WTC11 (cell line): ENCODE results near the gene CENPE. TPM values are rescaled to one million over a fixed set of nuclear protein-coding genes. Genes with fewer than 3 reads are reported as not detected.

ENCODE experiments used
- ATAC-seq: fragments of 200-7000 bp; cut with Tn5 transposase; 2 replicates; pipeline ENCODE4 v1.10.0; 2021; ENCODE audit warnings: mild to moderate bottlenecking, moderate library complexity
- CTCF ChIA-PET: fragments of 300-600 bp; sonication (Branson Sonifier 250); formaldehyde crosslinking; loops from one replicate; lab custom pipeline; 2021; ENCODE audit warnings: antibody characterized with exemption; lab: Charles Lee
- POLR2A ChIA-PET: fragments of 350-600 bp; sonication (Branson Sonifier 250); formaldehyde crosslinking; loops from one replicate; lab custom pipeline; 2021; ENCODE audit warnings: antibody characterized with exemption; lab: Charles Lee
- DNase-seq: peaks from one replicate; pipeline ENCODE4 v3.0.0; 2021; ENCODE audit warnings: low spot score
- H3K27ac Mint-ChIP-seq: 2 replicates; pipeline ENCODE4 v1.8.0; 2021; ENCODE audit warnings: mixed read lengths
- H3K27me3 Mint-ChIP-seq: 2 replicates; pipeline ENCODE4 v1.8.0; 2021; ENCODE audit warnings: low read depth, mild to moderate bottlenecking, moderate library complexity, mixed read lengths
- H3K36me3 Mint-ChIP-seq: 2 replicates; pipeline ENCODE4 v1.8.0; 2021; ENCODE audit warnings: mixed read lengths
- H3K4me1 Mint-ChIP-seq: 2 replicates; pipeline ENCODE4 v1.8.0; 2022; ENCODE audit warnings: mixed read lengths
- H3K4me3 Mint-ChIP-seq: 2 replicates; pipeline ENCODE4 v1.8.0; 2021; ENCODE audit warnings: mild to moderate bottlenecking, moderate library complexity, mixed read lengths
- H3K9me3 Mint-ChIP-seq: 2 replicates; pipeline ENCODE4 v1.8.0; 2021; ENCODE audit warnings: mixed read lengths
- CDX4 ChIP-seq: fragments of 250-450 bp; sonication (Bioruptor Pico); IDR thresholded peaks from 2 replicates; pipeline ENCODE4 v1.9.0; 2021; ENCODE audit warnings: moderate library complexity, mild to moderate bottlenecking, inconsistent platforms, borderline replicate concordance
- CTCF ChIP-seq: fragments of 200-600 bp; IDR thresholded peaks from 2 replicates; pipeline ENCODE4 v1.8.0; 2022; ENCODE audit warnings: antibody characterized with exemption
- E2F1 ChIP-seq: sonication (generic); formaldehyde crosslinking; IDR thresholded peaks from 2 replicates; pipeline ENCODE4 v1.8.0; 2022; ENCODE audit warnings: mild to moderate bottlenecking, missing genetic modification reagents
- ERG ChIP-seq: fragments of 250-450 bp; sonication (Bioruptor Pico); IDR thresholded peaks from 2 replicates; pipeline ENCODE4 v1.8.0; 2021; ENCODE audit warnings: mild to moderate bottlenecking
- ESRRA ChIP-seq: sonication (generic); formaldehyde crosslinking; IDR thresholded peaks from 2 replicates; pipeline ENCODE4 v1.8.1; 2022; ENCODE audit warnings: mild to moderate bottlenecking, missing genetic modification reagents, borderline replicate concordance
- IRF2 ChIP-seq: sonication (generic); formaldehyde crosslinking; IDR thresholded peaks from 2 replicates; pipeline ENCODE4 v1.8.0; 2022; ENCODE audit warnings: low read depth, missing genetic modification reagents, borderline replicate concordance
- JAZF1 ChIP-seq: fragments of 250-450 bp; sonication (Bioruptor Pico); IDR thresholded peaks from 2 replicates; pipeline ENCODE4 v1.9.0; 2021; ENCODE audit warnings: moderate library complexity, mild to moderate bottlenecking, inconsistent platforms
- KAT7 ChIP-seq: sonication (generic); formaldehyde crosslinking; IDR thresholded peaks from 2 replicates; pipeline ENCODE4 v1.8.1; 2023; ENCODE audit warnings: missing genetic modification reagents, mild to moderate bottlenecking, borderline replicate concordance
- MXD4 ChIP-seq: fragments of 250-450 bp; sonication (Bioruptor Pico); IDR thresholded peaks from 2 replicates; pipeline ENCODE4 v1.8.0; 2021; ENCODE audit warnings: mild to moderate bottlenecking, moderate library complexity, borderline replicate concordance
- NR3C1 ChIP-seq: sonication (generic); formaldehyde crosslinking; conservative IDR thresholded peaks from 2 replicates; pipeline ENCODE4 v1.8.1; 2023; ENCODE audit warnings: low read depth, mild to moderate bottlenecking, missing genetic modification reagents
- PRRX2 ChIP-seq: fragments of 250-450 bp; sonication (Bioruptor Pico); IDR thresholded peaks from 2 replicates; pipeline ENCODE4 v1.8.0; 2021; ENCODE audit warnings: mild to moderate bottlenecking
- RORB ChIP-seq: fragments of 250-450 bp; sonication (Bioruptor Pico); IDR thresholded peaks from 2 replicates; pipeline ENCODE4 v1.9.0; 2021; ENCODE audit warnings: mild to moderate bottlenecking
- SOX15 ChIP-seq: fragments of 250-450 bp; sonication (Bioruptor Pico); IDR thresholded peaks from 2 replicates; pipeline ENCODE4 v1.9.0; 2021; ENCODE audit warnings: mild to moderate bottlenecking
- ZNF232 ChIP-seq: sonication (generic); formaldehyde crosslinking; IDR thresholded peaks from 2 replicates; pipeline ENCODE4 v1.8.0; 2022; ENCODE audit warnings: mild to moderate bottlenecking, missing genetic modification reagents
- ZNF416 ChIP-seq: fragments of 250-450 bp; sonication (Bioruptor Pico); IDR thresholded peaks from 2 replicates; pipeline ENCODE4 v1.9.0; 2021; ENCODE audit warnings: mild to moderate bottlenecking, inconsistent platforms
- ZNF423 ChIP-seq: fragments of 250-450 bp; sonication (Bioruptor Pico); IDR thresholded peaks from 2 replicates; pipeline ENCODE4 v2.1.2; 2022; ENCODE audit warnings: mild to moderate bottlenecking, moderate library complexity
- ZNF512 ChIP-seq: sonication (generic); formaldehyde crosslinking; IDR thresholded peaks from 2 replicates; pipeline ENCODE4 v1.8.1; 2022; ENCODE audit warnings: missing genetic modification reagents, borderline replicate concordance
- ZNF671 ChIP-seq: fragments of 250-450 bp; sonication (Bioruptor Pico); IDR thresholded peaks from 2 replicates; pipeline ENCODE4 v1.8.0; 2021; ENCODE audit warnings: mild to moderate bottlenecking
- total RNA-seq: library from RNA; stranded (reverse); gene quantifications from 3 replicates; pipeline ENCODE4 v1.2.3, GENCODE V29; 2021
- TF ChIP-seq, protein P1 (sequence below): sonication (generic); formaldehyde crosslinking; IDR thresholded peaks from 2 replicates; pipeline ENCODE4 v1.8.0; 2023; ENCODE audit warnings: missing genetic modification reagents
- TF ChIP-seq, protein P2 (sequence below): sonication (generic); formaldehyde crosslinking; IDR thresholded peaks from 2 replicates; pipeline ENCODE4 v1.8.0; 2023; ENCODE audit warnings: missing genetic modification reagents, mild to moderate bottlenecking, borderline replicate concordance

CENPE gene
- total RNA-seq, 1 experiment from 2014 or later = 46.6 TPM

GRCh38 chr4:103091601-103092223 lies 106.4 kb downstream of the CENPE start:
- ATAC-seq = peak; percentile 81
- no peaks in the 10 kb centered on the region for H3K4me1 Mint-ChIP-seq
- CTCF ChIA-PET = interaction anchor here (0.6 to 2.2 kb wide), 10 partner anchors 8 to 661 kb away, joined by 3 to 11 read pairs (median 3); no protein-coding TSS in a partner anchor
- H3K27ac Mint-ChIP-seq = no peak overlapping the region
- no peak for DNase-seq
- H3K36me3 Mint-ChIP-seq = peaks cover 20% of the 10 kb centered on the region
- no peak overlapping the region for H3K4me3 Mint-ChIP-seq
- no peaks in the 10 kb centered on the region for H3K9me3 Mint-ChIP-seq
- POLR2A ChIA-PET = no interaction called here
- H3K27me3 Mint-ChIP-seq = no peaks in the 10 kb centered on the region
- TF ChIP-seq E2F1 (CRISPR knock-in tag) = no peak
- no peak for TF ChIP-seq CDX4 (CRISPR knock-in tag)
- TF ChIP-seq IRF2 (CRISPR knock-in tag) = no peak
- no peak for TF ChIP-seq KAT7 (CRISPR knock-in tag)
- no peak for TF ChIP-seq NR3C1 (CRISPR knock-in tag)
- TF ChIP-seq ZNF423 = no peak
- no peak for TF ChIP-seq ZNF416 (CRISPR knock-in tag)
- TF ChIP-seq MXD4 (CRISPR knock-in tag) = no peak
- TF ChIP-seq CTCF = peak; percentile 26; the same call in 1 of the 2 replicates

DNA sequence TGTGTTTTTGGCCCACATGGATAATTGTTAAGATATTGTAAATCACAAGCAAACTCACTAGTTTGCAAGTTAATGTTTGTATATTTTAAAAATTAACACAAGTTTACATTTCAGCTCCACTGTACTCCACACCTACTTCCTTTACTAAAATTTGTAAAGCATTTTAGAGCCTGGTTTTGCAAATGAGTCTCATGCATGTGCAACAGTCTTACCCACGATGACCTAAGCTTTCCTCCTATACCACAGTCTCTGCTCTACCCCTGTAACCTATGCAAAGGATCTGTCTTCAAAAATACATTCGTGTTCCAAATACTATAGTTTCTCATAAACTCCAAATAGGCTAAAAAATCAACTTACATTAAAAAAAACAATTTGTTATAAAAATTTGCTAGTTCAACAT lies 108.7 kb downstream of the CENPE start:
- ATAC-seq = no peak
- no peak for DNase-seq
- POLR2A ChIA-PET = no interaction called here
- Mint-ChIP-seq H3K27me3 (no peaks in the 10 kb centered on the region), H3K4me1 (no peaks in the 10 kb centered on the region), H3K4me3 (no peak overlapping the region), H3K9me3 (no peaks in the 10 kb centered on the region), H3K27ac (no peak overlapping the region), H3K36me3 (peaks cover 20% of the 10 kb centered on the region)
- TF ChIP-seq ERG (no peak), ZNF232 (no peak), SOX15 (no peak), RORB (CRISPR knock-in tag) (no peak), ZNF671 (CRISPR knock-in tag) (no peak), ESRRA (CRISPR knock-in tag) (no peak)
- TF ChIP-seq, protein P1, sequence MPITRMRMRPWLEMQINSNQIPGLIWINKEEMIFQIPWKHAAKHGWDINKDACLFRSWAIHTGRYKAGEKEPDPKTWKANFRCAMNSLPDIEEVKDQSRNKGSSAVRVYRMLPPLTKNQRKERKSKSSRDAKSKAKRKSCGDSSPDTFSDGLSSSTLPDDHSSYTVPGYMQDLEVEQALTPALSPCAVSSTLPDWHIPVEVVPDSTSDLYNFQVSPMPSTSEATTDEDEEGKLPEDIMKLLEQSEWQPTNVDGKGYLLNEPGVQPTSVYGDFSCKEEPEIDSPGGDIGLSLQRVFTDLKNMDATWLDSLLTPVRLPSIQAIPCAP (CRISPR knock-in tag) = no peak
- CTCF ChIA-PET = interaction anchor here (0.7 to 1.3 kb wide), 3 partner anchors 43 to 57 kb away, joined by 3 read pairs; no protein-coding TSS in a partner anchor

DNA sequence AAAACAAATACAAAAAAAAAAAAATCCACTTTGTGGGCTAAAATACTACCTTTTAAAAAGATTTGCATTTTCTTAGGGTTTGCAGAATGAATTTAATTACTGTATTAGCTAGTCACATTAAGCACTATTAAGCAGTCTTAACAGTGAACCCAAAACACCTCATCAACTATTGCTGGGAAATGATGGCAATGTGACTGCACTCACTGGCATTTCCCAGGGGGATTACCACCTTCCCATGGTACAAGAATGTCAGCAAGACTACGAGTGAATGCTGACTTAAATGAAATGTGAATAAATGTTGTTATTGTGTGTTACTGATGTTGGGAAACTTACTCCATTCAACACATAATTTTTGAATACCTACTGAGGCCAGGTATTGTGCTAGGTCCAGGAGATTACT lies 111.6 kb downstream of the CENPE start:
- Mint-ChIP-seq H3K27ac (no peak overlapping the region), H3K4me3 (no peak overlapping the region), H3K9me3 (no peaks in the 10 kb centered on the region), H3K27me3 (no peaks in the 10 kb centered on the region), H3K36me3 (peaks cover 21% of the 10 kb centered on the region), H3K4me1 (no peaks in the 10 kb centered on the region)
- CTCF ChIA-PET = no interaction called here
- POLR2A ChIA-PET = no interaction called here
- DNase-seq (no peak), ATAC-seq (no peak)
- TF ChIP-seq ZNF512 (CRISPR knock-in tag) (no peak), JAZF1 (CRISPR knock-in tag) (no peak), PRRX2 (no peak)
- TF ChIP-seq, protein P2, sequence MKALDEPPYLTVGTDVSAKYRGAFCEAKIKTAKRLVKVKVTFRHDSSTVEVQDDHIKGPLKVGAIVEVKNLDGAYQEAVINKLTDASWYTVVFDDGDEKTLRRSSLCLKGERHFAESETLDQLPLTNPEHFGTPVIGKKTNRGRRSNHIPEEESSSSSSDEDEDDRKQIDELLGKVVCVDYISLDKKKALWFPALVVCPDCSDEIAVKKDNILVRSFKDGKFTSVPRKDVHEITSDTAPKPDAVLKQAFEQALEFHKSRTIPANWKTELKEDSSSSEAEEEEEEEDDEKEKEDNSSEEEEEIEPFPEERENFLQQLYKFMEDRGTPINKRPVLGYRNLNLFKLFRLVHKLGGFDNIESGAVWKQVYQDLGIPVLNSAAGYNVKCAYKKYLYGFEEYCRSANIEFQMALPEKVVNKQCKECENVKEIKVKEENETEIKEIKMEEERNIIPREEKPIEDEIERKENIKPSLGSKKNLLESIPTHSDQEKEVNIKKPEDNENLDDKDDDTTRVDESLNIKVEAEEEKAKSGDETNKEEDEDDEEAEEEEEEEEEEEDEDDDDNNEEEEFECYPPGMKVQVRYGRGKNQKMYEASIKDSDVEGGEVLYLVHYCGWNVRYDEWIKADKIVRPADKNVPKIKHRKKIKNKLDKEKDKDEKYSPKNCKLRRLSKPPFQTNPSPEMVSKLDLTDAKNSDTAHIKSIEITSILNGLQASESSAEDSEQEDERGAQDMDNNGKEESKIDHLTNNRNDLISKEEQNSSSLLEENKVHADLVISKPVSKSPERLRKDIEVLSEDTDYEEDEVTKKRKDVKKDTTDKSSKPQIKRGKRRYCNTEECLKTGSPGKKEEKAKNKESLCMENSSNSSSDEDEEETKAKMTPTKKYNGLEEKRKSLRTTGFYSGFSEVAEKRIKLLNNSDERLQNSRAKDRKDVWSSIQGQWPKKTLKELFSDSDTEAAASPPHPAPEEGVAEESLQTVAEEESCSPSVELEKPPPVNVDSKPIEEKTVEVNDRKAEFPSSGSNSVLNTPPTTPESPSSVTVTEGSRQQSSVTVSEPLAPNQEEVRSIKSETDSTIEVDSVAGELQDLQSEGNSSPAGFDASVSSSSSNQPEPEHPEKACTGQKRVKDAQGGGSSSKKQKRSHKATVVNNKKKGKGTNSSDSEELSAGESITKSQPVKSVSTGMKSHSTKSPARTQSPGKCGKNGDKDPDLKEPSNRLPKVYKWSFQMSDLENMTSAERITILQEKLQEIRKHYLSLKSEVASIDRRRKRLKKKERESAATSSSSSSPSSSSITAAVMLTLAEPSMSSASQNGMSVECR (CRISPR knock-in tag) = no peak
